HEK293 (cell line): ENCODE measurements around the gene HDDC3.
A peak's percentile ranks its signal among the peaks of the same experiment; 100 is the strongest.

Source experiments
- HIC1 ChIP-seq: fragments of 450-650 bp; formaldehyde crosslinking; IDR thresholded peaks from 2 replicates; pipeline ENCODE4 v1.5.1; 2016; ENCODE audit warnings: missing biosample characterization, missing genetic modification characterization
- MYNN ChIP-seq: fragments of 450-650 bp; formaldehyde crosslinking; IDR thresholded peaks from 2 replicates; pipeline ENCODE4 v1.5.1; 2016; ENCODE audit warnings: missing biosample characterization, missing genetic modification characterization, borderline replicate concordance
- PBX3 ChIP-seq: sonication (generic); formaldehyde crosslinking; IDR thresholded peaks from 2 replicates; pipeline ENCODE4 v1.8.1; 2022; ENCODE audit warnings: mild to moderate bottlenecking, moderate library complexity, missing genetic modification reagents
- PRDM10 ChIP-seq: fragments of 450-650 bp; formaldehyde crosslinking; IDR thresholded peaks from 2 replicates; pipeline ENCODE4 v1.5.1; 2016; ENCODE audit warnings: missing biosample characterization, missing genetic modification characterization
- PRDM2 ChIP-seq: fragments of 450-650 bp; formaldehyde crosslinking; IDR thresholded peaks from 2 replicates; pipeline ENCODE4 v1.5.1; 2016; ENCODE audit warnings: missing biosample characterization, missing genetic modification characterization, borderline replicate concordance
- SCRT2 ChIP-seq: fragments of 450-650 bp; formaldehyde crosslinking; IDR thresholded peaks from 2 replicates; pipeline ENCODE4 v1.5.1; 2016; ENCODE audit warnings: missing biosample characterization, missing genetic modification characterization
- ZBTB11 ChIP-seq: fragments of 450-650 bp; formaldehyde crosslinking; conservative IDR thresholded peaks from 2 replicates; pipeline ENCODE4 v1.5.1; 2016; ENCODE audit warnings: low read depth, missing biosample characterization, missing genetic modification characterization
- ZBTB48 ChIP-seq: fragments of 450-650 bp; formaldehyde crosslinking; IDR thresholded peaks from 2 replicates; pipeline ENCODE4 v1.5.1; 2016; ENCODE audit warnings: missing biosample characterization, missing genetic modification characterization
- ZIC2 ChIP-seq: fragments of 450-650 bp; formaldehyde crosslinking; IDR thresholded peaks from 2 replicates; pipeline ENCODE4 v1.5.1; 2016; ENCODE audit warnings: missing biosample characterization, missing genetic modification characterization
- ZNF148 ChIP-seq: fragments of 450-650 bp; formaldehyde crosslinking; IDR thresholded peaks from 2 replicates; pipeline ENCODE4 v1.5.0; 2017; ENCODE audit warnings: missing biosample characterization, missing genetic modification characterization, borderline replicate concordance
- ZNF311 ChIP-seq: fragments of 450-650 bp; formaldehyde crosslinking; IDR thresholded peaks from 2 replicates; pipeline ENCODE4 v1.5.1; 2017; ENCODE audit warnings: missing biosample characterization, missing genetic modification characterization, borderline replicate concordance
- ZNF341 ChIP-seq: fragments of 450-650 bp; formaldehyde crosslinking; IDR thresholded peaks from 2 replicates; pipeline ENCODE4; 2016; ENCODE audit warnings: low read depth, missing biosample characterization, missing genetic modification characterization
- ZNF473 ChIP-seq: fragments of 450-650 bp; formaldehyde crosslinking; IDR thresholded peaks from 2 replicates; pipeline ENCODE4 v1.5.1; 2017; ENCODE audit warnings: missing biosample characterization, missing genetic modification characterization
- ZNF514 ChIP-seq: fragments of 450-650 bp; formaldehyde crosslinking; IDR thresholded peaks from 2 replicates; pipeline ENCODE4 v1.5.1; 2016; ENCODE audit warnings: missing biosample characterization, missing genetic modification characterization
- ZNF530 ChIP-seq: fragments of 450-650 bp; formaldehyde crosslinking; IDR thresholded peaks from 2 replicates; pipeline ENCODE4 v1.5.1; 2016; ENCODE audit warnings: low read depth, missing biosample characterization, missing genetic modification characterization
- ZNF658 ChIP-seq: fragments of 450-650 bp; formaldehyde crosslinking; IDR thresholded peaks from 2 replicates; pipeline ENCODE4; 2016; ENCODE audit warnings: missing biosample characterization, missing genetic modification characterization
- ZNF747 ChIP-seq: fragments of 450-650 bp; formaldehyde crosslinking; IDR thresholded peaks from 2 replicates; pipeline ENCODE4 v1.5.1; 2016; ENCODE audit warnings: missing biosample characterization, missing genetic modification characterization
- ZNF830 ChIP-seq: fragments of 450-650 bp; IDR thresholded peaks from 2 replicates; pipeline ENCODE4 v1.5.0; 2018; ENCODE audit warnings: missing biosample characterization, missing genetic modification characterization, low read depth, mild to moderate bottlenecking, moderate library complexity

The HDDC3 gene

GRCh38 chr15:90953947-90954711 is 21.8 kb upstream of the HDDC3 start (continued):
- TF ChIP-seq ZNF148 (tag by site-specific recombination) (no peak), ZNF830 (tag by site-specific recombination) (no peak), ZNF341 (no peak), ZNF530 (tag by site-specific recombination) (no peak), SCRT2 (tag by site-specific recombination) (no peak), ZBTB11 (no peak), ZNF514 (tag by site-specific recombination) (no peak), ZNF658 (tag by site-specific recombination) (no peak), ZIC2 (tag by site-specific recombination) (no peak), ZNF747 (tag by site-specific recombination) (no peak), ZBTB48 (no peak), ZNF473 (tag by site-specific recombination) (no peak), MYNN (tag by site-specific recombination) (no peak), ZNF311 (no peak), PBX3 (CRISPR knock-in tag) (no peak), PRDM10 (no peak), PRDM2 (tag by site-specific recombination) (no peak), HIC1 (0 out of 2 replicates have a peak, but pooled peaks have one; percentile 49)
